Testis (tissue), 3 donors: Measurements from ENCODE around the gene GNB1L. TPM values are rescaled to one million over a fixed set of nuclear protein-coding genes. Genes with fewer than 3 reads are reported as not detected.
A peak's percentile ranks its signal among the peaks of the same experiment; 100 is the strongest.

Experiments used
- DNase-seq: peaks from one replicate; pipeline ENCODE4 v3.0.0-alpha.2; 2019
- H3K27ac ChIP-seq, 2 donors: fragments of 200-600 bp; sonication (generic); one replicate each; pipeline ENCODE4 v1.5.1; 2019
- H3K27me3 ChIP-seq: fragments of 200-600 bp; sonication (generic); one replicate; pipeline ENCODE4 v1.5.1; 2019
- H3K36me3 ChIP-seq: fragments of 200-600 bp; sonication (generic); one replicate; pipeline ENCODE4 v1.5.1; 2017; ENCODE audit warnings: low read depth; ENCODE audit errors: missing control alignments
- H3K4me1 ChIP-seq: fragments of 200-600 bp; sonication (generic); one replicate; pipeline ENCODE4 v1.5.1; 2019
- H3K4me3 ChIP-seq, 2 donors: fragments of 200-600 bp; sonication (generic); one replicate each; pipeline ENCODE4 v1.5.1; 2017 to 2019
- H3K9me3 ChIP-seq: fragments of 200-600 bp; sonication (generic); one replicate; pipeline ENCODE4 v1.5.1; 2017
- POLR2A ChIP-seq: fragments of 450-650 bp; IDR thresholded peaks from one replicate; pipeline ENCODE4 v1.6.1; 2017; ENCODE audit warnings: antibody characterized with exemption, mild to moderate bottlenecking, moderate library complexity
- WGBS, 2 donors: methylation state at CpG; one replicate each; pipeline ENCODE4 v1.1.5; 2018; 5-methylcytosine and 5-hydroxymethylcytosine counted together
- intact Hi-C: fragments of 100-400 bp; cut with DNase I; formaldehyde crosslinking; loops from one replicate; pipeline ENCODE4 v1.15.1; 2023; ENCODE audit warnings: low total_unique reads
- polyA plus RNA-seq: library from polyadenylated mRNA; stranded (reverse); fragments of 350-450 nt; fragmentation: Illumina TruSeq; extraction: RNeasy Lipid Tissue Mini Kit (QIAGEN cat#74804); gene quantifications from one replicate; pipeline ENCODE4 v1.2.3, GENCODE V29; 2014; ENCODE audit warnings: low read depth, low replicate concordance; ENCODE audit not compliant: insufficient read depth
- total RNA-seq, 2 donors: library from RNA; depleted of rRNA; stranded (reverse); fragments of >200 nt; gene quantifications; one replicate each; pipeline ENCODE4 v1.2.3, GENCODE V29; 2016
- TF ChIP-seq, protein P1 (sequence below), 3 experiments: fragments of 450-650 bp in 2 of 3; fragments of 200-600 bp in 1 of 3; sonication (generic) in 1 of 3; IDR thresholded peaks; one replicate each; pipeline ENCODE4 v1.5.1; 2016 to 2019; ENCODE audit warnings: antibody characterized with exemption in 3 of 3, mild to moderate bottlenecking in 2 of 3, moderate library complexity in 1 of 3

GNB1L gene
- total and polyA plus RNA-seq, 3 donors from 2014 or later, result 5.5 to 6.9 (median 6.0) TPM

DNA sequence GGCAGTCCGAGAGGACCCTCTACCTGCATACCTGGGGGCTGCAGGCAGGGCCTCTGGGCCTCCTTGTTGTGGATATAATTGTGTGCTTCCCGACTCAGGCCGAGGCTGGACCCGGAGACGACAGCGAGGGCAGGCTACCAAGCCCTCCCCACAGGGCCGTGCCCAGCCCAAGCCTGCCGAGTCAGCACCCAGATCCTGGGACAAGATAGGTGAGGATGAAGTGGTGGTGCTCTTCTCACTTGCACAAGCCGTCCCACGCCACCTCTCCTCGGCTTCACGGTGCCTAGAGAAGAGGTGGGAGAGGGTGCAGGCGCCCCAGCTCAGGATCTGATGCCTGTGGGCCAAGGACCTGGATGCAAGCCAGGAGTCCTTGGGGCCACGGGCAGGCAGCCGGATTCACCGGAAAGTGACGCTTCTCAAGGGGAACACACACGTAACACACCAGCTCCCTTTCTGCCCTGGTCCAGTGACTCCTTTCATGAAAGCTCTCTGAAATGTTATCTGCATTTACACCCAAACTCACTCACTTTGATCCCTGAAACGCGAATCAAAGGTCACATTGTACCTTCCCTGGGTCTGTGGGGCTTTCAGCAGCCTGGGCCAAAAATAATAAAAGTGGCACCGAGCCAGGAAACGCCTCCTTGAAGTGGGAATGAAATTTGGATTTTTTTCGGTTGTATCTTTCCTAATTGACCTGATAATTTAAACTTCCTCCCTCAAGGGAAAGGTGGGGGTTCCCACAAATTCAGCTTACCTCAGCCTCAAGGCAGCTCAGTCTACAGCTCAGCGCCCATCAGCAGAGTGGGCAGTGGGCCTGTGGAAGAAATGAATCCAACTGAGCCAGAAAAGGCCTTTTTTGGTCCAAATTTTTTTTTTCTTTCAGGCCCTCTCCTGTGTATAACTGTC, 1.1 kb upstream of the GNB1L start:
- DNase-seq, result peak; percentile 71
- H3K27ac ChIP-seq, result peak overlapping the region; percentile 95 to 96
- no peaks in the 10 kb centered on the region for H3K27me3 ChIP-seq
- H3K4me1 ChIP-seq, result peaks cover 20% of the 10 kb centered on the region
- no peaks in the 10 kb centered on the region for H3K9me3 ChIP-seq
- no peaks in the 10 kb centered on the region for H3K36me3 ChIP-seq
- H3K4me3 ChIP-seq, result peak overlapping the region; percentile 67 to 90
- intact Hi-C loops, result no loop called here
- TF ChIP-seq, protein P1, sequence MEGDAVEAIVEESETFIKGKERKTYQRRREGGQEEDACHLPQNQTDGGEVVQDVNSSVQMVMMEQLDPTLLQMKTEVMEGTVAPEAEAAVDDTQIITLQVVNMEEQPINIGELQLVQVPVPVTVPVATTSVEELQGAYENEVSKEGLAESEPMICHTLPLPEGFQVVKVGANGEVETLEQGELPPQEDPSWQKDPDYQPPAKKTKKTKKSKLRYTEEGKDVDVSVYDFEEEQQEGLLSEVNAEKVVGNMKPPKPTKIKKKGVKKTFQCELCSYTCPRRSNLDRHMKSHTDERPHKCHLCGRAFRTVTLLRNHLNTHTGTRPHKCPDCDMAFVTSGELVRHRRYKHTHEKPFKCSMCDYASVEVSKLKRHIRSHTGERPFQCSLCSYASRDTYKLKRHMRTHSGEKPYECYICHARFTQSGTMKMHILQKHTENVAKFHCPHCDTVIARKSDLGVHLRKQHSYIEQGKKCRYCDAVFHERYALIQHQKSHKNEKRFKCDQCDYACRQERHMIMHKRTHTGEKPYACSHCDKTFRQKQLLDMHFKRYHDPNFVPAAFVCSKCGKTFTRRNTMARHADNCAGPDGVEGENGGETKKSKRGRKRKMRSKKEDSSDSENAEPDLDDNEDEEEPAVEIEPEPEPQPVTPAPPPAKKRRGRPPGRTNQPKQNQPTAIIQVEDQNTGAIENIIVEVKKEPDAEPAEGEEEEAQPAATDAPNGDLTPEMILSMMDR (IDR thresholded peaks at IDR 0.05), result no peak
- TF ChIP-seq POLR2A, result no peak
- WGBS, 2 donors, result 3 to 4% methylated on average over 11 to 23 of the region's 24 CpGs

DNA sequence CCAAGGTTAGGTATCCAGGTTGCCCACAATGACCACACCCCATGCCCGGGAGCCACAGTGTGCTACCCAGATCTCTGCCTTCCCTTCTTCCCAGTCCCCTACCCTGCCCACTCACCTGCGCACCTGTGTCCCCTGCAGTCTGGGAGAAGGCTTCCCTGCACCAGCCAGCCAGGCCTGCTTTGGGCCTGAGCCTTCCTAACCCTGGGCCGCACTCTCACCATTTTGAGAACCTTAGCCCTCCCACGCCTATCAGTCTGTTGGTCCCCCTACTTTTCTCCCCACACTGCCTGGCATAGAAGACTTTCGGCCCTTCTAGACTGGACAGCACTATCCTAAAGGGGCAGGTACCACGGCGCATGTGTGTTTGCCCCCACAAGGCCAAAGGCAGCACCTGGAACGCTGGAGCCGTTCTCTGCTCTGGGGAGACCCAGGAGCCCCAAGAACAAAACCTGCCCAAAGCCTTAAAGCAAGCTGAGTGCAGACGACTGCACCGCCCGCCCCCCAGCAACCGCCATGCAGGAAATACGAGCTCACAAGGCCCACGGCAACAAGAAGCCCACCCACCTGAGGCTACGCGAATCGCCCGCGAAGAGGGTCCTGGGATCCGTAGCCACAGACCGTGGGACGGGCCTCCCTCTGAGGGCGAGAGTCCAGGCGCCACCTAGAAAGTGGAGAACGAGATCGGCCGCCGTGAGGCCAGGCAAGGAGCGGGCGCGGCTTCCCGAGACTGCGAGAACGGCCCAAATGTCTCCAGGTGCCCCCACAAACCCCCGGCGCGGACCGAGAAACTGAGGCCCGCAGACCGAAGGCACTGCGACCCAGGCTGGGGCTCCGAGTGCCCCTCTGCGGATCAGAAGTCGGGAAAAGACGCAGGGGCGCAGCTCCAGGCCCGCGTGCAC, 546 bp downstream of the GNB1L start:
- 1 to 3% methylated on average over 20 to 42 of the region's 49 CpGs for WGBS, 2 donors
- Histone ChIP-seq H3K4me3 (peak overlapping the region; percentile 67 to 90), H3K9me3 (no peaks in the 10 kb centered on the region), H3K27ac (peak overlapping the region; percentile 95 to 96), H3K4me1 (peaks cover 20% of the 10 kb centered on the region), H3K27me3 (no peaks in the 10 kb centered on the region), H3K36me3 (no peaks in the 10 kb centered on the region)
- intact Hi-C loops, result no loop called here
- DNase-seq, result peak; percentile 33
- TF ChIP-seq POLR2A, result no peak
- TF ChIP-seq, protein P1 (IDR thresholded peaks at IDR 0.05), result no peak

DNA sequence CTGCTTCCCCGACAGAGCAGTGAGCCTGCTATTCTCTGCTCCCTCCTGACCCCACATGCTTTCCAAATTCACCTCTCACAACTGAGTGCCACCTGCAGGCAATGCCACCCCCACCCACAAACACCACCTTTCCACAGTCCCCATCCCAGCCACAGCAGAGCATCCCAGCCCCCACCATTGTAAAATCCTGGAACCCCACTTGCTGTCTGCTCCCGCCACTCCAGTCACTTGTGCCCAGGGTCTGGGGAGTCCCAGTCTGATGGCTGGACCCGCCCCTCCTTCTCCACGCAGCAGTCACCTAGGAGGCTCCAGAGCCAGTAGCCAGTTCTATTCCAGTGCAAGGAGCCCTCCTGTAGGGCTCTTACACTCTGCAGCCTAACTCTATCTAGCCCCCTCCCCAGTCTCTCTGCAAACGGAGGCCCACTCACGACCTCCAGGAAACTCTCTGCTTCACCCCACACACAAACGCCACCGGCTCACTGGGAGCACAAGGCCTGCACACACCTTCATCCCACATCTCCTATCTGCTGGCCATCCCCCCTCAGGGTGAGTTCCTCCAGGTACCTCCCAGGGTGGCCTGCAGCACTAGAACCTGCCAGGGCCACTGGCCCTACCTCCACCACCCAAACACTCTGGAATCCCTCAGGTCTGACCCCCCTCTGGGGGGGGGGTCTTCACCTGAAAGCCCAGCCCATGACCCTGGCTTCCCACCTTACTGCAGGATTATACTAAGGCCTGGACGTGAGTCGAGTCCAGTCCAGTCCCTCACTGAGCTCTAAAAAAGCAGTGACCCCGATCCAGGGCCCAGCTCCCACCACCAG, 1.4 kb downstream of the GNB1L start:
- no peaks in the 10 kb centered on the region for H3K9me3 ChIP-seq
- no peaks in the 10 kb centered on the region for H3K27me3 ChIP-seq
- TF ChIP-seq, protein P1 (IDR thresholded peaks at IDR 0.05), result no peak
- no peak for TF ChIP-seq POLR2A
- H3K4me3 ChIP-seq, result peak overlapping the region; percentile 67 to 90
- no peaks in the 10 kb centered on the region for H3K36me3 ChIP-seq
- 40 to 47% methylated on average over 7 to 11 of the region's 11 CpGs for WGBS, 2 donors
- no peak overlapping the region for H3K27ac ChIP-seq
- intact Hi-C loops, result no loop called here
- no peak for DNase-seq
- peaks cover 20% of the 10 kb centered on the region for H3K4me1 ChIP-seq

DNA sequence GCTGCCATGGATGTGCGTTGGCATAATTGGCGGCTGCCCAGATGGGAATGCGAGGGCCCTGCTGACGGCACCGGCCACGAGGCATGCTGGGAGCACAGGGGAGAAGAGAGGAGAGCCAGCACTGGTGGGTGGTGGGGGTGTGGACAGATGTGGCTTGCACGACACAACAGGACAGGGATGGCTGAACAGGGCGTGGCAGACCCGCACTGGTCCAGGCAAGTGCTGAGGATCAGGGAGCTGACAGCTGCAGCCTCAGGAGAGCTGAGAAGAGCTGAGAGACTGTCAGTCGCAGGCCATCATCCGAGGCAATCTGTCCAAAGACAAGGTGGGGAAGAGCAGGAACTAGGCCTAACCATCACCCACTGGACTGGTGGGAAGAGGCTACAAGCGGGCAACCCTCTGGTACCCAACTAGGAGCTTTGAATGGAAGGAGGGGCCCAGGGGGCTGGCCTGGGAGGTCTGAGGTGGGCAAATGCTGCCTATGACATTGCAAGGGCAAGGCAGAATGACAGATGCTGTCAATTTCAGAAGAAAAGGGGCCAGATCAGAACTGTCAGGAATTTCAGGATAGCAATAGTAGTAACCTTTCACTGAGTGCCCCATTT, 2.4 kb downstream of the GNB1L start:
- H3K27me3 ChIP-seq, result no peaks in the 10 kb centered on the region
- no peaks in the 10 kb centered on the region for H3K36me3 ChIP-seq
- H3K27ac ChIP-seq, result no peak overlapping the region
- no peaks in the 10 kb centered on the region for H3K9me3 ChIP-seq
- WGBS, 2 donors, result 90 to 92% methylated on average over 12 of the region's 12 CpGs
- TF ChIP-seq, protein P1 (IDR thresholded peaks at IDR 0.05), result no peak
- TF ChIP-seq POLR2A, result no peak
- no peak for DNase-seq
- H3K4me3 ChIP-seq, result no peak overlapping the region
- H3K4me1 ChIP-seq, result peaks cover 20% of the 10 kb centered on the region
- intact Hi-C loops, result no loop called here
